Activated naive CD8-positive, alpha-beta T cell treated with anti-CD3 and anti-CD28 coated beads, Interleukin-2, amount 10 ng/mL, durations not matched to agents 7 days and 5 days (primary cell): ENCODE measurements around the gene CCDC194. TPM values are rescaled to one million over a fixed set of nuclear protein-coding genes. Genes with fewer than 3 reads are reported as not detected.

Source experiments
- ATAC-seq: fragments of 150-1000 bp; cut with Tn5 transposase; one replicate; pipeline ENCODE4 v1.10.0; 2021; ENCODE audit warnings: low read depth, moderate library complexity
- POLR2A ChIA-PET: fragments of 350-600 bp; sonication (Branson Sonifier 250); formaldehyde crosslinking; loops from one replicate; lab custom pipeline; 2021; ENCODE audit warnings: antibody characterized with exemption; lab: Charles Lee
- DNase-seq: peaks from one replicate; pipeline ENCODE4 v3.0.0; 2021
- H3K27ac Mint-ChIP-seq: one replicate; pipeline ENCODE4 v1.8.0; 2022; ENCODE audit warnings: mild to moderate bottlenecking, mixed read lengths
- H3K27me3 Mint-ChIP-seq: one replicate; pipeline ENCODE4 v1.8.0; 2022; ENCODE audit warnings: mild to moderate bottlenecking, moderate library complexity, mixed read lengths
- H3K36me3 Mint-ChIP-seq: one replicate; pipeline ENCODE4 v1.8.0; 2021; ENCODE audit warnings: mild to moderate bottlenecking, mixed read lengths
- H3K4me1 Mint-ChIP-seq: one replicate; pipeline ENCODE4 v1.8.0; 2021; ENCODE audit warnings: mixed read lengths
- H3K4me3 Mint-ChIP-seq: one replicate; pipeline ENCODE4 v1.8.0; 2022; ENCODE audit warnings: mild to moderate bottlenecking, moderate library complexity, mixed read lengths
- H3K9me3 Mint-ChIP-seq: one replicate; pipeline ENCODE4 v1.8.0; 2021; ENCODE audit warnings: mixed read lengths
- total RNA-seq, 2 experiments: library from RNA; stranded (reverse); gene quantifications; one replicate each; pipeline ENCODE4 v1.2.3, GENCODE V29; 2021

CCDC194 gene
- 1 to 10 TPM; 4.7 to 5.4 TPM for total RNA-seq

- peaks cover 25% of the 10 kb centered on the region for H3K4me1 Mint-ChIP-seq
- no peaks in the 10 kb centered on the region for H3K9me3 Mint-ChIP-seq
- ATAC-seq (no peak), DNase-seq (no peak)
- H3K27me3 Mint-ChIP-seq = peaks cover 16% of the 10 kb centered on the region
- H3K36me3 Mint-ChIP-seq = peaks cover 14% of the 10 kb centered on the region
- peak within 1 kb of the TSS; percentile 24 for H3K4me3 Mint-ChIP-seq
- POLR2A ChIA-PET = interaction anchor here (0.6 to 2.6 kb wide), 5 partner anchors 10 to 97 kb away, joined by 4 to 13 read pairs (median 4); partner anchors contain the start of genes ANO8 and BST2
- H3K27ac Mint-ChIP-seq = peak within 1 kb of the TSS; percentile 70
Measured at GRCh38 chr19:17393914-17394313, at the start of gene CCDC194. TSS of gene CCDC194 (minus strand) at chr19:17394196. CDS start at chr19:17394158, 38 bp downstream.

- Mint-ChIP-seq H3K4me3 (no peak overlapping the region), H3K27me3 (no peaks in the 10 kb centered on the region), H3K27ac (no peak overlapping the region), H3K4me1 (no peaks in the 10 kb centered on the region), H3K9me3 (no peaks in the 10 kb centered on the region), H3K36me3 (no peaks in the 10 kb centered on the region)
- DNase-seq (no peak), ATAC-seq (peak; percentile 67)
- POLR2A ChIA-PET = interaction anchor here (0.7 kb wide), 1 partner anchor 171 kb away, joined by 3 read pairs; no protein-coding TSS in a partner anchor
Measured at GRCh38 chr19:17441241-17442021, 47.4 kb upstream of the CCDC194 start.

GRCh38 chr19:17436874-17437267 is 42.9 kb upstream of the CCDC194 start:
- H3K27me3 Mint-ChIP-seq = no peaks in the 10 kb centered on the region
- H3K36me3 Mint-ChIP-seq = no peaks in the 10 kb centered on the region
- ATAC-seq (no peak), DNase-seq (no peak)
- no peaks in the 10 kb centered on the region for H3K9me3 Mint-ChIP-seq
- POLR2A ChIA-PET = no interaction called here
- no peak overlapping the region for H3K4me3 Mint-ChIP-seq
- H3K4me1 Mint-ChIP-seq = no peaks in the 10 kb centered on the region
- no peak overlapping the region for H3K27ac Mint-ChIP-seq

- ATAC-seq = no peak
- H3K4me1 Mint-ChIP-seq = peaks cover 2% of the 10 kb centered on the region
- no peaks in the 10 kb centered on the region for H3K9me3 Mint-ChIP-seq
- no peak overlapping the region for H3K27ac Mint-ChIP-seq
- POLR2A ChIA-PET = no interaction called here
- no peaks in the 10 kb centered on the region for H3K27me3 Mint-ChIP-seq
- H3K4me3 Mint-ChIP-seq = no peak overlapping the region
- no peak for DNase-seq
- no peaks in the 10 kb centered on the region for H3K36me3 Mint-ChIP-seq
Measured at GRCh38 chr19:17436094-17436873, 42.3 kb upstream of the CCDC194 start.

GRCh38 chr19:17435218-17435617 is 41.2 kb upstream of the CCDC194 start:
- DNase-seq (no peak), ATAC-seq (no peak)
- Mint-ChIP-seq H3K27me3 (no peaks in the 10 kb centered on the region), H3K9me3 (no peaks in the 10 kb centered on the region), H3K4me1 (peaks cover 2% of the 10 kb centered on the region), H3K4me3 (no peak overlapping the region), H3K36me3 (no peaks in the 10 kb centered on the region), H3K27ac (no peak overlapping the region)
- POLR2A ChIA-PET = no interaction called here

GRCh38 chr19:17431417-17431816 is 37.4 kb upstream of the CCDC194 start:
- Mint-ChIP-seq H3K4me1 (peaks cover 2% of the 10 kb centered on the region), H3K36me3 (no peaks in the 10 kb centered on the region), H3K27me3 (no peaks in the 10 kb centered on the region), H3K27ac (no peak overlapping the region), H3K9me3 (no peaks in the 10 kb centered on the region), H3K4me3 (no peak overlapping the region)
- DNase-seq (no peak), ATAC-seq (no peak)
- POLR2A ChIA-PET = no interaction called here

- Mint-ChIP-seq H3K27ac (peak overlapping the region; percentile 60), H3K4me1 (peaks cover 2% of the 10 kb centered on the region), H3K4me3 (no peak overlapping the region), H3K9me3 (no peaks in the 10 kb centered on the region), H3K27me3 (no peaks in the 10 kb centered on the region), H3K36me3 (no peaks in the 10 kb centered on the region)
- POLR2A ChIA-PET = interaction anchor here (0.7 kb wide), 1 partner anchor 59 kb away, joined by 3 read pairs; no protein-coding TSS in a partner anchor
- ATAC-seq (no peak), DNase-seq (no peak)
Measured at GRCh38 chr19:17429641-17430113, 35.7 kb upstream of the CCDC194 start.

- Mint-ChIP-seq H3K27me3 (no peaks in the 10 kb centered on the region), H3K4me3 (no peak overlapping the region), H3K9me3 (no peaks in the 10 kb centered on the region), H3K4me1 (peaks cover 4% of the 10 kb centered on the region), H3K27ac (no peak overlapping the region), H3K36me3 (peaks cover 8% of the 10 kb centered on the region)
- ATAC-seq (peak; percentile 27), DNase-seq (no peak)
- POLR2A ChIA-PET = no interaction called here
Measured at GRCh38 chr19:17424743-17425365, 30.9 kb upstream of the CCDC194 start.

GRCh38 chr19:17423429-17424208 is 29.6 kb upstream of the CCDC194 start:
- Mint-ChIP-seq H3K4me1 (peaks cover 9% of the 10 kb centered on the region), H3K27me3 (no peaks in the 10 kb centered on the region), H3K36me3 (peaks cover 8% of the 10 kb centered on the region), H3K9me3 (no peaks in the 10 kb centered on the region), H3K27ac (no peak overlapping the region), H3K4me3 (no peak overlapping the region)
- no peak for ATAC-seq
- POLR2A ChIA-PET = no interaction called here
- no peak for DNase-seq

GRCh38 chr19:17421942-17422341 is 27.9 kb upstream of the CCDC194 start:
- Mint-ChIP-seq H3K4me3 (no peak overlapping the region), H3K27me3 (no peaks in the 10 kb centered on the region), H3K9me3 (no peaks in the 10 kb centered on the region), H3K4me1 (peaks cover 10% of the 10 kb centered on the region), H3K27ac (no peak overlapping the region), H3K36me3 (peaks cover 9% of the 10 kb centered on the region)
- DNase-seq (no peak), ATAC-seq (no peak)
- POLR2A ChIA-PET = no interaction called here

- Mint-ChIP-seq H3K4me1 (peaks cover 10% of the 10 kb centered on the region), H3K27ac (peak overlapping the region; percentile 80), H3K4me3 (peak overlapping the region; percentile 96), H3K36me3 (peaks cover 10% of the 10 kb centered on the region), H3K9me3 (no peaks in the 10 kb centered on the region), H3K27me3 (no peaks in the 10 kb centered on the region)
- peak; percentile 60 for DNase-seq
- POLR2A ChIA-PET = interaction anchor here (5.7 kb wide), 1 partner anchor 16 kb away, joined by 64 read pairs; the partner anchor contains the start of gene BST2
- ATAC-seq = peak; percentile 45
Measured at GRCh38 chr19:17420475-17420924, 26.5 kb upstream of the CCDC194 start.

GRCh38 chr19:17419621-17420474 is 25.9 kb upstream of the CCDC194 start, which contains the start of gene MVB12A:
TSS of gene MVB12A (plus strand) at chr19:17420047. CDS start at chr19:17420136, 89 bp downstream.
- no peaks in the 10 kb centered on the region for H3K27me3 Mint-ChIP-seq
- no peaks in the 10 kb centered on the region for H3K9me3 Mint-ChIP-seq
- POLR2A ChIA-PET = interaction anchor here (0.5 to 5.7 kb wide), 11 partner anchors 15 to 925 kb away, joined by 3 to 64 read pairs (median 4); partner anchors contain the start of genes ANO8, BST2, DDA1 and OCEL1
- DNase-seq = peak; percentile 94
- H3K4me3 Mint-ChIP-seq = peak within 1 kb of the TSS; percentile 96
- H3K36me3 Mint-ChIP-seq = peaks cover 10% of the 10 kb centered on the region
- ATAC-seq = peak; percentile 84
- H3K4me1 Mint-ChIP-seq = peaks cover 10% of the 10 kb centered on the region
- H3K27ac Mint-ChIP-seq = peak within 1 kb of the TSS; percentile 93
